ENCODE measurements around the gene TMEM270. TPM values are rescaled to one million over a fixed set of nuclear protein-coding genes. Genes with fewer than 3 reads are reported as not detected.
A peak's percentile ranks its signal among the peaks of the same experiment; 100 is the strongest.

The TMEM270 gene
- total and polyA plus RNA-seq, 2 of the 8 experiments (the other 6 are each of a cell fraction or from before 2014, with no cell fraction given) = 0.26 TPM; not detected in 1

DNA sequence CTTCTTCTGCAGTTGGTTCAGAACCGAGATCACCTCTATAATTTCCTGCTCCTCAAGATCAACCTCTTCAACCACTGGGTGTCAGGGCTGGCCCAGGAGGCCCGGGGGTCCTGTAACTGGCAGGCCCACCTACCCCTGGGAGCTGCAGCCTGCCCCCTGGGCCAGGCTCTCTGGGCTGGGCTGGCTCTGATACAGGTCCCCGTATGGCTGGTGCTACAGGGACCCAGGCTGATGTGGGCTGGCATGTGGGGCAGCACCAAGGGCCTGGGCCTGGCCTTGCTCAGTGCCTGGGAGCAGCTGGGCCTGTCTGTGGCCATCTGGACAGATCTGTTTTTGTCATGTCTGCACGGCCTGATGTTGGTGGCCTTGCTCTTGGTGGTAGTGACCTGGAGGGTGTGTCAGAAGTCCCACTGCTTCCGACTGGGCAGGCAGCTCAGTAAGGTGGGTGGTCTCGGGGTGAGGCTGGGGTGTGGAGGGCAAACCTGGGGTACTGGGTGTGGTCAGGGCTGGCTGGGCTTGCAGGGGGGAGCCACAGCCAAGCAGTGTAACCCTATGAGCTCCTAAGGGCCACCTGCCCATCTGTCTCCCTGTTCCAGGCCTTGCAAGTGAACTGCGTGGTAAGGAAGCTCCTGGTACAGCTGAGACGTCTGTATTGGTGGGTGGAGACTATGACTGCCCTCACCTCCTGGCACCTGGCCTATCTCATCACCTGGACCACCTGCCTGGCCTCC lies 4.2 kb downstream of the TMEM270 start:
- Histone ChIP-seq H4K91ac (replicated peaks; ENCODE audit: insufficient read length, low read length) (no peak overlapping the region), H3K4me3 (ENCODE audit: extremely low read depth in 1 of 4, insufficient read depth in 2 of 4, low read depth in 3 of 4, low read length in 4 of 4) (no peak overlapping the region), H3K56ac (replicated peaks; ENCODE audit: insufficient read length, low read depth, low read length) (no peak overlapping the region), H3K14ac (ENCODE audit: insufficient read length) (no peak overlapping the region), H4K20me1 (replicated peaks in 1 of 2; ENCODE audit: control insufficient read depth in 1 of 2, insufficient read depth in 2 of 2, low read length in 2 of 2) (peaks cover 0 to 1% of the 10 kb centered on the region in 2 experiments), H4K8ac (ENCODE audit: extremely low read depth, insufficient read depth, low read length) (peak overlapping the region; percentile 36; the same call in 1 of the 2 replicates), H3K79me2 (ENCODE audit: control insufficient read depth in 1 of 2, insufficient read depth in 2 of 2, low read length in 2 of 2) (no peaks in the 10 kb centered on the region), H2BK5ac (ENCODE audit: low read depth, low read length) (no peak overlapping the region), H2AFZ (ENCODE audit: low read length) (no peak overlapping the region), H3K18ac (ENCODE audit: extremely low read depth, low read length) (no peak overlapping the region), H2BK12ac (ENCODE audit: low read depth, low read length) (peak overlapping the region; percentile 39; the same call in 1 of the 2 replicates), H3K23me2 (ENCODE audit: low read depth, low read length) (peaks cover 12% of the 10 kb centered on the region; the same call in 1 of the 2 replicates), H2BK120ac (replicated peaks; ENCODE audit: low read depth, low read length) (no peak overlapping the region), H3K27me3 (replicated peaks in 1 of 4; ENCODE audit: control insufficient read depth in 3 of 4, extremely low read depth in 1 of 4, insufficient read depth in 3 of 4, low read length in 3 of 4) (no peaks in the 10 kb centered on the region), H3K27ac (ENCODE audit: low read depth, low read length) (no peak overlapping the region), H2BK20ac (ENCODE audit: low read length) (no peak overlapping the region), H3K23ac (ENCODE audit: insufficient read length) (no peak overlapping the region), H3K4me1 (replicated peaks in 1 of 4; ENCODE audit: control insufficient read depth in 3 of 4, insufficient read depth in 4 of 4, low read length in 3 of 4) (peaks cover 1 to 13% (median 10%) of the 10 kb centered on the region in 4 experiments), H2BK15ac (ENCODE audit: low read length) (no peak overlapping the region), H3K4me2 (ENCODE audit: insufficient read depth in 1 of 2, low read depth in 2 of 2, low read length in 2 of 2) (no peak overlapping the region), H3K9ac (replicated peaks in 1 of 4; ENCODE audit: extremely low read depth in 1 of 4, low read depth in 3 of 4, low read length in 3 of 4) (no peak overlapping the region), H3K36me3 (ENCODE audit: control insufficient read depth in 2 of 4, insufficient read depth in 4 of 4, low read length in 3 of 4) (no peaks in the 10 kb centered on the region), H3K79me1 (ENCODE audit: low read depth, low read length) (no peaks in the 10 kb centered on the region), H3K9me3 (ENCODE audit: insufficient read depth in 2 of 2, low read depth in 1 of 2, low read length in 1 of 2) (no peaks in the 10 kb centered on the region), H3K4ac (replicated peaks; ENCODE audit: insufficient read length, low read depth, low read length) (no peak overlapping the region), H2AK5ac (ENCODE audit: low read depth, low read length) (no peak overlapping the region), H4K5ac (ENCODE audit: insufficient read length, low read depth, low read length) (no peak overlapping the region)
- WGBS, 2 experiments (ENCODE audit: extremely low coverage in 1 of 2, insufficient coverage in 1 of 2, insufficient read length in 1 of 2, insufficient replicate concordance in 2 of 2, low coverage in 1 of 2, low lambda C conversion rate in 2 of 2, missing lambda C conversion rate in 1 of 2) = 91% methylated on average over 8 of the region's 8 CpGs; no CpG with 5 or more reads in 1 of the 2 experiments
- TF ChIP-seq EZH2 (IDR thresholded peaks at IDR 0.05; ENCODE audit: low read depth, low read length, severe bottlenecking) (no peak), TAF7 (optimal IDR thresholded peaks at IDR 0.05; ENCODE audit: borderline replicate concordance, low read depth, low read length) (no peak), ATF2 (IDR thresholded peaks at IDR 0.05; ENCODE audit: low read length) (no peak), TBP (IDR thresholded peaks at IDR 0.05; ENCODE audit: low read depth, low read length) (no peak)
- ChIA-PET CTCF (ENCODE audit: partially characterized antibody) (interaction anchor here (0.6 to 4.9 kb wide), 25 partner anchors 8 to 342 kb away, joined by 3 to 43 read pairs (median 4); partner anchors contain the start of gene ELN), POLR2A (ENCODE audit: partially characterized antibody) (interaction anchor here (0.6 to 1.3 kb wide), 2 partner anchors 124 to 207 kb away, joined by 3 read pairs; no protein-coding TSS in a partner anchor)
- DNase-seq (ENCODE audit: low read depth in 1 of 2, low spot score in 2 of 2) (no peak), FAIRE-seq (no peak)
